Panc1 (cell line): ENCODE data around the gene PSME1.

Experiments used
- CTCF ChIP-seq: fragments of 450-650 bp; IDR thresholded peaks from 2 replicates; pipeline ENCODE4 v1.5.1; 2017; ENCODE audit warnings: mild to moderate bottlenecking
- POLR2AphosphoS5 ChIP-seq: IDR thresholded peaks from 2 replicates; pipeline ENCODE4 v1.6.1; 2012; ENCODE audit warnings: mild to moderate bottlenecking, low read depth, low read length, moderate library complexity
- SIN3A ChIP-seq: IDR thresholded peaks from 2 replicates; pipeline ENCODE4 v1.6.1; 2012; ENCODE audit warnings: low read depth, mild to moderate bottlenecking, low read length, moderate library complexity, borderline replicate concordance; ENCODE audit not compliant: insufficient read depth
- TCF7L2 ChIP-seq: IDR thresholded peaks from 2 replicates; pipeline ENCODE4 v1.6.1; 2011; ENCODE audit warnings: mild to moderate bottlenecking, low read depth, low read length, inconsistent platforms

DNA sequence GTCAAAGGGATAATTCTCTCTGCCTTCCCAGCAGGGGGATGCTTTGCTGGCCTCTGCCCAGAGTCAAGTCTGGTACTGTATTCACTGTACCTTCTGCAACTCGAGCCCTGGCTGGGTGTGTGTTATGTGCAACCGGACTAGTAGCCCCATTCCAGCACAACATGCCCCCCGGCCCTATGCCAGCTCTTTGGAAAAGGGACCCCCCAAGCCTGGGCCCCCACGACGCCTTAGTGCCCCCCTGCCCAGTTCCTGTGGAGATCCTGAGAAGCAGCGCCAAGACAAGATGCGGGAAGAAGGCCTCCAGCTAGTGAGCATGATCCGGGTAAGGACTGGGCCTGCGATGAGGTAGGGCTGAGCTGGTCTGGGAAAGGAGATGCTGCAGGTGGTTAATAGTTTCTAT, 14.6 kb downstream of the PSME1 start:
- TF ChIP-seq CTCF (no peak), TCF7L2 (no peak), POLR2AphosphoS5 (no peak), SIN3A (no peak)
